ENCODE measurements around the gene RAB3GAP1. TPM values are rescaled to one million over a fixed set of nuclear protein-coding genes. Genes with fewer than 3 reads are reported as not detected.

The RAB3GAP1 gene
- total RNA-seq, 1 donor, result 100 TPM

GRCh38 chr2:135093193-135093592 is 41.1 kb downstream of the RAB3GAP1 start:
- H3K4me3 ChIP-seq (ENCODE audit: low read depth, low read length), result no peak overlapping the region
- TF ChIP-seq CTCF (IDR thresholded peaks at IDR 0.05; ENCODE audit: insufficient read depth, low read depth, low read length), result no peak
- no peak for DNase-seq (ENCODE audit: low read depth)

GRCh38 chr2:135093670-135094330 is 41.7 kb downstream of the RAB3GAP1 start:
- no peak for TF ChIP-seq CTCF (IDR thresholded peaks at IDR 0.05; ENCODE audit: insufficient read depth, low read depth, low read length)
- H3K4me3 ChIP-seq (ENCODE audit: low read depth, low read length), result no peak overlapping the region
- DNase-seq (ENCODE audit: low read depth), result peak; percentile 52

- no peak overlapping the region for H3K4me3 ChIP-seq (ENCODE audit: low read depth, low read length)
- DNase-seq (ENCODE audit: low read depth), result peak; percentile 59
- TF ChIP-seq CTCF (IDR thresholded peaks at IDR 0.05; ENCODE audit: insufficient read depth, low read depth, low read length), result no peak
Measured at GRCh38 chr2:135094508-135094907, 42.4 kb downstream of the RAB3GAP1 start.

DNA sequence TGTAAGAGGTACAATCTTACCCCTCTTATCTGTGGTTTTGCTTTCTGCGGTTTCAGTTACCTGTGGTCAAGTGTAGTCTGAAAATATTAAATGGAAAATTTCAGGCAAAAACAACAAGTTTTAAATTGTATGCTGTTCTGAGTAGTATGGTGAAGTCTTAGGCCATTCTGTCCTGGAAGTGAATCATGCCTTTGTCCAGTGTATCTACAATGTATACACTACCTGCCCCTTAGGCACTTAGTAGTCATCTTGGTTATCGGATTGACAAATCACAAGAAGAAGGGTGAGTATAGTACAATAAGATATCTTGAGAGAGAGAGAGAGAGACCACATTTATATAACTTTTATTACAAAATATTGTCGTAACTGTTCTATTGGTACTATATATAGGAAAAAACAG is 43.5 kb downstream of the RAB3GAP1 start:
- no peak overlapping the region for H3K4me3 ChIP-seq (ENCODE audit: low read depth, low read length)
- no peak for DNase-seq (ENCODE audit: low read depth)
- no peak for TF ChIP-seq CTCF (IDR thresholded peaks at IDR 0.05; ENCODE audit: insufficient read depth, low read depth, low read length)

GRCh38 chr2:135096665-135097446 is 44.8 kb downstream of the RAB3GAP1 start:
- no peak for TF ChIP-seq CTCF (IDR thresholded peaks at IDR 0.05; ENCODE audit: insufficient read depth, low read depth, low read length)

GRCh38 chr2:135097532-135098231 is 45.6 kb downstream of the RAB3GAP1 start:
- TF ChIP-seq CTCF (IDR thresholded peaks at IDR 0.05; ENCODE audit: insufficient read depth, low read depth, low read length), result no peak
- DNase-seq (ENCODE audit: low read depth), result no peak
- H3K4me3 ChIP-seq (ENCODE audit: low read depth, low read length), result no peak overlapping the region

More at GRCh38 chr2:135096665-135097446, 44.8 kb downstream of the RAB3GAP1 start:
- DNase-seq (ENCODE audit: low read depth), result peak; percentile 23
- no peak overlapping the region for H3K4me3 ChIP-seq (ENCODE audit: low read depth, low read length)
